WERI-Rb-1 (cell line): ENCODE results near the gene SPRED1.

Experiments used
- DNase-seq: peaks from one replicate; pipeline ENCODE4 v3.0.0-alpha.2; 2020
- H3K27ac ChIP-seq: fragments of 250-450 bp; sonication (Bioruptor Pico); 2 replicates; pipeline ENCODE4 v1.5.1; 2020; ENCODE audit warnings: mild to moderate bottlenecking, moderate library complexity
- H3K27me3 ChIP-seq: fragments of 250-450 bp; sonication (Bioruptor Pico); 2 replicates; pipeline ENCODE4 v1.5.1; 2021; ENCODE audit warnings: mild to moderate bottlenecking, low read depth, moderate library complexity; ENCODE audit not compliant: insufficient read depth, severe bottlenecking
- H3K36me3 ChIP-seq: fragments of 250-450 bp; sonication (Bioruptor Pico); 2 replicates; pipeline ENCODE4 v1.5.1; 2020; ENCODE audit warnings: mild to moderate bottlenecking, moderate library complexity
- H3K4me3 ChIP-seq: 2 replicates; pipeline ENCODE4 v1.5.1; 2011; ENCODE audit warnings: low read depth, mild to moderate bottlenecking, control low read depth, low read length
- H3K9me3 ChIP-seq: fragments of 250-450 bp; sonication (Bioruptor Pico); 2 replicates; pipeline ENCODE4 v1.5.1; 2021; ENCODE audit warnings: mild to moderate bottlenecking, moderate library complexity; ENCODE audit not compliant: severe bottlenecking
- CTCF ChIP-seq: IDR thresholded peaks from 2 replicates; pipeline ENCODE4 v1.5.1; 2011; ENCODE audit warnings: low read depth, mild to moderate bottlenecking, control low read depth, inconsistent platforms, low read length

SPRED1 gene

GRCh38 chr15:38254051-38254883 lies 1.6 kb downstream of the SPRED1 start:
- Histone ChIP-seq H3K27ac (no peak overlapping the region), H3K4me3 (peak overlapping the region; percentile 85), H3K36me3 (no peaks in the 10 kb centered on the region), H3K9me3 (no peaks in the 10 kb centered on the region), H3K27me3 (no peaks in the 10 kb centered on the region)
- TF ChIP-seq CTCF, result no peak
- peak; percentile 31 for DNase-seq

- no peaks in the 10 kb centered on the region for H3K36me3 ChIP-seq
- H3K27me3 ChIP-seq, result no peaks in the 10 kb centered on the region
- no peak overlapping the region for H3K27ac ChIP-seq
- no peak for DNase-seq
- TF ChIP-seq CTCF, result no peak
- H3K4me3 ChIP-seq, result no peak overlapping the region
- H3K9me3 ChIP-seq, result no peaks in the 10 kb centered on the region
Observed at GRCh38 chr15:38255690-38256089, 3.1 kb downstream of the SPRED1 start.

- Histone ChIP-seq H3K9me3 (no peaks in the 10 kb centered on the region), H3K27me3 (no peaks in the 10 kb centered on the region), H3K36me3 (no peaks in the 10 kb centered on the region), H3K4me3 (no peak overlapping the region), H3K27ac (no peak overlapping the region)
- no peak for DNase-seq
- no peak for TF ChIP-seq CTCF
Observed at GRCh38 chr15:38257676-38258075, 5.0 kb downstream of the SPRED1 start.

DNA sequence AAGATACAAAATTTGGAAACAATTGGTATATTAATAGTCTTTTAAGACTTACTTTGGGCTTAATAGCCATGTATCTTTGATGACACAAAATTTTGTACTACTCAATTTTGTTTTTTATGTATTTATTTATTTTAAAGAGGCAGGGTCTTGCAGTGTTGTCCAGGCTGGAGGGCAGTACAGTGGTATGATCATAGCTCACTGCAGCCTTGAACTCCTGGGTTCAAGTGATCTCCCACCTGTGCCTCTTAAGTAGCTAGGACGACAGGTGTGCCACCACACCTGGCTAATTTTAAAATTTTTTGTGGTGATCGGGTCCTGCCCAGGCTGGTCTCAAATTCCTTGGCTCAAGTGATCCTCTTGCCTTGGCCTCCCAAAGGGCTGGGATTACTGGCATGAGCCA lies 6.5 kb downstream of the SPRED1 start:
- no peak for DNase-seq
- no peaks in the 10 kb centered on the region for H3K9me3 ChIP-seq
- no peak overlapping the region for H3K27ac ChIP-seq
- H3K4me3 ChIP-seq, result no peak overlapping the region
- TF ChIP-seq CTCF, result no peak
- no peaks in the 10 kb centered on the region for H3K36me3 ChIP-seq
- no peaks in the 10 kb centered on the region for H3K27me3 ChIP-seq

GRCh38 chr15:38260077-38260476 lies 7.4 kb downstream of the SPRED1 start:
- Histone ChIP-seq H3K27ac (no peak overlapping the region), H3K27me3 (no peaks in the 10 kb centered on the region), H3K9me3 (no peaks in the 10 kb centered on the region), H3K4me3 (no peak overlapping the region), H3K36me3 (no peaks in the 10 kb centered on the region)
- DNase-seq, result no peak
- no peak for TF ChIP-seq CTCF

DNA sequence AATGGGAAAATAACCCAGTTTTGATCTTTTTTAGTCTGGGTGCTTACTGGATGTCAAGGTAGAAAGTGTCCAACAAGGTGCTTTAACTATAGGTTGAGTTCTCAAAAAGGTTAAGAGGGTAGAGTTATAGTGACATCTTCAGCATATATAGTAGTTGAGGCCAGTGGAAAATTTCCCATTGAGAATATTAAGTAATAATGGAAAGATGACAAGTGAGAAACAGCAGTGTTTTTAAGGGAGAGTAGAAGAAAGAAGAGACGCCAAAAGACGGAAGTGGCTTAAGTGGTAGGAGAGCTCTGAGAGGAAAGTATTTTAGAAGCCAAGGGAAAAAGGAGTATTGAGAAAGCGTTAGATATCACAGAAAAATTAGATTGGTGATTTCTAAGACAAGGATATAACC lies 10.6 kb downstream of the SPRED1 start:
- no peaks in the 10 kb centered on the region for H3K36me3 ChIP-seq
- H3K9me3 ChIP-seq, result no peaks in the 10 kb centered on the region
- no peak for TF ChIP-seq CTCF
- no peak for DNase-seq
- H3K27ac ChIP-seq, result no peak overlapping the region
- H3K27me3 ChIP-seq, result no peaks in the 10 kb centered on the region
- H3K4me3 ChIP-seq, result no peak overlapping the region
